NCI-H146 treated with DMSO at 0.1 percent for 48 hours (cell line): Measurements from ENCODE around the gene SPIRE2.
A peak's percentile ranks its signal among the peaks of the same experiment; 100 is the strongest.
"Not testable (repeated sequence)": the region's sequence is repeated elsewhere in the genome, so short reads cannot be mapped to it uniquely, and the experiment has no call there.

Experiments
- DNase-seq: peaks from one replicate; lab custom pipeline; 2025; ENCODE audit not compliant: unreplicated experiment; lab: John Stamatoyannopoulos, UW

SPIRE2 gene, protein sequence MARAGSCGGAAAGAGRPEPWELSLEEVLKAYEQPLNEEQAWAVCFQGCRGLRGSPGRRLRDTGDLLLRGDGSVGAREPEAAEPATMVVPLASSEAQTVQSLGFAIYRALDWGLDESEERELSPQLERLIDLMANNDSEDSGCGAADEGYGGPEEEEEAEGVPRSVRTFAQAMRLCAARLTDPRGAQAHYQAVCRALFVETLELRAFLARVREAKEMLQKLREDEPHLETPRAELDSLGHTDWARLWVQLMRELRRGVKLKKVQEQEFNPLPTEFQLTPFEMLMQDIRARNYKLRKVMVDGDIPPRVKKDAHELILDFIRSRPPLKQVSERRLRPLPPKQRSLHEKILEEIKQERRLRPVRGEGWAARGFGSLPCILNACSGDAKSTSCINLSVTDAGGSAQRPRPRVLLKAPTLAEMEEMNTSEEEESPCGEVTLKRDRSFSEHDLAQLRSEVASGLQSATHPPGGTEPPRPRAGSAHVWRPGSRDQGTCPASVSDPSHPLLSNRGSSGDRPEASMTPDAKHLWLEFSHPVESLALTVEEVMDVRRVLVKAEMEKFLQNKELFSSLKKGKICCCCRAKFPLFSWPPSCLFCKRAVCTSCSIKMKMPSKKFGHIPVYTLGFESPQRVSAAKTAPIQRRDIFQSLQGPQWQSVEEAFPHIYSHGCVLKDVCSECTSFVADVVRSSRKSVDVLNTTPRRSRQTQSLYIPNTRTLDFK

DNA sequence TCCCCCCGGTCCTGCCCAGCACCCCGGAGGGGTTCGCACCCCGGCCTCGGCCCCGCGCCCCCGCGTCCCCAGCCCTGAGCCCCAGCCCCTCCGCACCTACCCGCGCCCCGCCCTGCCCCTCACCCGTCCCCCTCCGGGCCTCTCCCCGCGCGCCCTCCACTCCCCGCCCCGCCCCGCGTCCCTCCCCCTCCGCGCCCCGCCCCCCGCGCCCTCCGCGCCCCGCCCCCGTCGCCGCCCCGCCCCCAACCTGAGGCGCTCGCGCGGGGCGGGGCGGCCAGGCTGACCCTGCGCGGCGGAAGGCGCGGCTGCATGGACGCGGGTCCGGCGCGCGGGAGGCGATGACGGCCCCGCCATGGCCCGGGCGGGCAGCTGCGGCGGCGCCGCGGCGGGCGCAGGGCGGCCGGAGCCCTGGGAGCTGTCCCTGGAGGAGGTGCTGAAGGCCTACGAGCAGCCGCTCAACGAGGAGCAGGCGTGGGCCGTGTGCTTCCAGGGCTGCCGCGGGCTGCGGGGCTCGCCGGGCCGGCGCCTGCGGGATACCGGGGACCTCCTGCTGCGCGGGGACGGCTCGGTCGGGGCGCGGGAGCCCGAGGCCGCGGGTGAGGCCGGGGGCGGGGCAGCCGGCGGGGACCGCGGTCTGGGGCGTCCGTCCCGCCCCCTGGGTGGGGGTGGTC, at the start of gene SPIRE2:
SPIRE2 (plus strand) TSS at position 277 of the 671 bp plus-strand sequence; CDS start at position 353, 76 bp downstream.
- peak; percentile 13 for DNase-seq

DNA sequence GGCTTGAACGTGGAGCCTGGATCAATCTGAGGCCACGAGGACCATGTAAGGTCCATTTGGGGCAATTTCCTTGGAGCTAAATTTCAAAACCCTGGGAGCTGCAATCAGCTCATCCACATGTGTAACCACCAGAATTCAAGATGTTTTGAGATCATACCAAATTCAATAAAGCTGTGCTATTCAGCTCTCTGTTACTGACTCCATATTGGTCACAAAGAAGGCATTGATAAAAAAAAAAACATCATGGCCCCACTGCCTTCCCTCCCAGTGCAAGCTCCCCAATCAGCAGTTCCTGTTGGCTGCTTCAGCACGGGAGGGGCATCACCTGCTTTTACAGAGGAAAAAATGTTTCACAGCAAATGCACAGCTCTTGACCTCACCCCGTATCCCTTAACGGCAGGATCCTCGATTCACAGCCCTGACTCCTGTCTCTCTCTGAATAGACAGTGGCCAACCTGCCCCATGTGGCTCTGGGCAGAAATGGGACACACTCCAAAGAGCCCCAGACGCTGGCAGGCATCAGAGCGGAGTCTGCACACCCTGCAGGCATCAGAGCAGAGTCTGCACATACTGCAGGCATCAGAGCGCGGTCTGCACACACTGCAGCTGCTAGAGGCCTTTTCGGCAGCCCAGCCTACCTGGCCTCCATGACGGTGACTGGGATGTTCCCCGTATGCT, 48.9 kb upstream of the SPIRE2 start:
- DNase-seq: no peak

DNA sequence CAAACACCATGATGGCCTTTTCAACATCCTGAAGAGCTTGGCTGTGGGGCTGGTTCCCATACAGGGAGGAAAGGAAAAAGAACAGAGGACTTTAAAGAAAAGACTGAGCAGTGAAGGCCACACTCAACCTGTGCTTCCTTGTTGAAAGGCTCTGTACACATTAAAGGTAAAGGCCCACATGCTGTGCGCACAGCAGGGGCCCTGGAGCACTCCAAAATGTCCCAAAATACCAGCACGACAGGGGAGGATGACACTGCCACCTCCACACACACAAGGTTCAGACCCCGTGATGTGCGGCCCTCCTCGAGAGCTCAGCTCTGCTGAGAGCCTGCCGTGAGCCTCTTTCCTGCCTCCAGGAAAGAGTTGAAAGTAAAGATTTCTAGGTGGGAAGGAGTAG, 48.4 kb upstream of the SPIRE2 start:
- DNase-seq: no peak

DNA sequence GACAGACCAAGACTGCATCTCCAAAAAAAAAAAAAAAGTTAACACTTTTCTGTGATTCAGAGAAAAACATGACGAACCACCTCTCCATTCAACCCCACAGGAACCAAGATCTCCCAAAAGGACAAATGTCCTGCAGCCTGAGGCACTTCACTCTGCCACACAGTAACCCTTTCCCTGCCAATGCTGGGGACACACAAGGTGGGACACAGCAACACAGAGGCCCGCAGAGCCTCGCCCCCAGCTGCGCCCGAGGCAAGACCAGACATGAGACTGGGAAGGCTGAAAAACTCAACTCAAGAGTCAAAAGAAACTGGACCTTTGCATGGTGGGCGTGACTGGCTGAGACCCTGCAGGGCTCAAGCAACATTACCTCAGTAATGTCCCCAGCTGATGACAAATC, 45.8 kb upstream of the SPIRE2 start:
- DNase-seq: no peak

DNA sequence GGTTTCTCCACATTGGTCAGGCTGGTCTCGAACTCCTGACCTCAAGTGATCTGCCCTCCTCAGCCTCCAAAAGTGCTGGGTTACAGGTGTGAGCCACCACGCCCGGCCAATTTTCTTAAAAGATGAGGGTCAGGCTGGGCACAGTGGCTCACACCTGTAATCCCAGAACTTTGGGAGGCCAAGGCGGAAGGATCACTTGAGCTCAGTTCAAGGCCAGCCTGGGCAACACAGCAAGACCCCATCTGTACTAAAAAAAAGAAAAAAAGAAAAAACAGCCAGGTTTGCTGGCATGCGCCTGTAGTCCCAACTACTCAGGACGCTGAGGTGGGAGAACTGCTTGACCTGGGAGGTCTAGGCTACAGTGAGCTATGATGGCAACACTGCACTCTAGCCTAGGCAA, 44.3 kb upstream of the SPIRE2 start:
- DNase-seq: not testable (repeated sequence)

DNA sequence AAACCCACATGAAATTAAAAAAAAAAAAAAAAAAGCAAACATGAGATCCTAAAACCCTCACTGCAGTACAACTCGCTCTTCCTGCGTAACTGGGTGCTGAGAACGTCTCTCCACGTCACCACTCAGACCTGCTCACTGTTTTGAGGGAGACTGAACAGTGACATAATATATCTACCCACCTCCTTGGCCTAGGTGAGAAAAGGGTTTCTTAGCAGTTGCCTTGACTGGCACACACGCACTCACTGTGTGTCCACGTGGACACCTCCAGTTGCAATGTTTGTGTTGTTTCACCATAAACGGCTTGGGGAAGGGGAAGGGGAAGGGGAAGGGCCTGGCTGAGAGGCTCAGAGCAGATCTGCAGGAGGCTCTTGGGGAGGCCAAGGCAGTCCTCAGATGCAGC, 43.9 kb upstream of the SPIRE2 start:
- DNase-seq: no peak

DNA sequence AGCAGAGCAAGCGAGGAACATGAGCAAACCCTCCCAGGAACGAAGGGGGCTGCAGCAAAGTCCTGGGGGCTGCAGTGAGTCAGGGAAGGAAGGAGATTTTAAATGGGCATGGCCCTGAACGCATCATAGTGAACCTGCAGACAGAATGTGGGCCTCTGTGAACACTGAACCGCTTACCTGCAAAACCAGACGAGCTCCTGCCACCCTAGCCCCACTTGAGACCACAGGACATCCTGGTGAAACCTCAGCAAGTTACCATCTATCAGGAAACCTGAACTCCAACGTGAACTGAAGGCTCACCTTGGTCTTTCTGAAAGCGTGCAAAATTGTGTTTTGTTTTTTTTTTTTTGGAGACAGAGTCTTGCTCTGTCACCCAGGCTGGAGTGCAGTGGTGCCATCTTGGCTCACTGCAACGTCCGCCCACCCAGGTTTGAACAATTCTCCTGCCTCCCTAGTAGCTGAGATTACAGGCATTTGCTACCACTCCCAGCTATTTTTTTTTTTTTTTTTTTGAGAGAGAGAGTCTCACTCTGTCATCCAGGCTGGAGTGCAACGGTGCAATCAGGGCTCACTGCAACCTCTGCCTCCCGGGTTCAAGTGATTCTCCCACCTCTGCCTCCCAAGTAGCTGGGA, 42.6 kb upstream of the SPIRE2 start:
- DNase-seq: no peak

DNA sequence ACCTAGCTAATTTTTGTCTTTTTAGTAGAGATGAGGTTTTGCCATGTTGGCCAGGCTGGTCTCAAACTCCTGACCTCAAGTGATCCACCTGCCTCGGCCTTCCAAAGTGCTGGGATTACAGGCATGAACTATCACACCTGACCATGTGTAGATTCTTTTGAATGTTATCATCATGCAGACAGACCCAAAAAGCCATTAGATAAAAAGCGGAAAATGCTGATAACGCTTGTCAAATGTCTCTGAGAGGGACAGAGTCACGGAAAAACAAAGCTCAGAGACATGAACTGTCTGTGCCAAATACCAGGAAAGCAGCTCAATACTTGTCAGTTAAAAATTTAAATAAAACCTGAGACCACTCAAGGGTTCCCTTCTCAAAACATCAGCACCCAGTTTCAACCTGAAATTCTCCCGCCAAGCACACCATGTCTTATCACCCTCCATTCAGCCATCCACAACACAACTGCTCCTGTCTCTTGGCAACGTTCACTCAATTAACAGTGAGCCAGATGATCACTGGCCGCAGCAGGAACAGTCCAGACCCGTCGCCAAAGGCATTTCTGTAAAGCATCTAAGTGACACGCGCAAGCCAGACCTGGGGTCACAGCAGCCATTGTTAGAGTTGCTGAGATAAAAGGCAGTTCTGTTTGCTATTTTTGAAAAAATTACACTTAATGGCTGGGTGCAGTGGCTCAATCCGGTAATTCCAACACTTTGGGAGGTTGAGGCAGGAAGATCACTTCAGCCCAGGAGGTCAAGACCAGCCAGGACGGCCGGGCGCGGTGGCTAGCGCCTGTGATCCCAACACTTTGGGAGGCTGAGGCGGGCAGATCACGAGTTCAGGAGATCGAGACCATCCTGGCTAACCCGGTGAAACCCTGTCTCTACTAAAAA, 41.6 kb upstream of the SPIRE2 start:
- no peak for DNase-seq

DNA sequence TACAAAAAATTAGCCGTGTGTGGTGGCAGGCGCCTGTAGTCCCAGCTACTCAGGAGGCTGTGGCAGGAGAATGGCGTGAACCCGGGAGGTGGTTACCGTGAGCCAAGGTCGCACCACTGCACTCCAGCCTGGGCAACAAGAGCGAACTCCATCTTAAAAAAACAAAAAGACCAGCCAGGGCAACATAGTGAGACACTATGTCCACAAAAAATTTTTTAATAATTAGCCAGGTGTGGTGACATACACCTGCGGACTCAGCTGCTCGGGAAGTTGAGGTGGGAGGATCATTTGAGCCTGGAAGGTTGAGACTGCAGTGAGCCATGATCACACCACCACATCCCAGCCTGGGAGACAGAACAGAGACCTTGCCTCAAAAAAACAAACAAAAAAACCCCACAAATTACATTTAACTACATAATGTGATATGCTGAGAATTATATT, 40.9 kb upstream of the SPIRE2 start:
- no peak for DNase-seq

DNA sequence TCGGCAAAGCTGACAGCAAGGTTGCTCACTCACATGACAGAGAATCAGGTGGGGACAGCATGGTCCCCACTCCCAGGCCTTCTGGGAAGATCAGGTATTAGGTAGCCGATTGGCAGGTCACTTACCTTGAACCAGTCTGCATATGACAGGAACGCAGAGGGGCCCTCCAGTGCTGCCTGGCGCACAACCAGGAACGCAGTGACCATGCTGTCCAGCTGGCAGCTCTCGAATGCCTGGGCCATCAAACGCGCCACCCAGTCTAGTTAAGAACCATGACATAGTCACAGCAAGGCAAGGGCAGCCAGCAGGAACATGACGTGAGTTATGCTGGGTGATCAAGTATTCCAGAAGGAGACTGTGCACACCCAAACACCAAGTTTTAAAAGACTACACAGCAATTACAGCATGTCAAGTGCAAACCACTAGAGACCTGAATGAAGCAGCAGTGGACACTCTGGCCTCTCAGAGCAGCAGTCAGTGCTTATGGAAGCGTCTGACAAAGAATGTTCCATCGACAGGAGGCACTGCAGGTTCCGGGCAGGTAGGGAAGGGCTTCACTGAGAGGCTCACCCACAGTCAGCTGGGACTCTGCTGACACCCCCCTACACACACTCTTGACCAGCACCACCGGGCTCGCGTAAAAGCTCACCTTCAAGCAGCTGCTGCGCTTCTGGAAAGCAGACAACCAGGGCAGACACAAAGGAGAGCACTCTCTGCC, 36.8 kb upstream of the SPIRE2 start:
- no peak for DNase-seq

DNA sequence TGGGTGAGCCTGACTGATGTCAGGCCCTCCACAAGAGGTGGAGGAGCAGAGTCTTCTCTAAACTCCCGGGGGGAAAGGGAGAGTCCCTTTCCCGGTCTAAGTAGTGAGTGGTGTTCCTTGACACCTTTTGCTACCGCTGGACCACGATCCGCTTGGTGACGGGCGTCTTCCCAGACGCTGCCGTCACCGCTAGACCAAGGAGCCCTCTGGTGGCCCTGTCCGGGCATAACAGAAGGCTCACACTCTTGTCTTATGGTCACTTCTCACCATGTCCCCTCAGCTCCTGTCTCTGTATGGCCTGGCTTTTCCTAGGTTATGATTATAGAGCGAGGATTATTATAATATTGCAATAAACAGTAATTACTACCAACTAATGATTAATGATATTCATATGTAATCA, 35.2 kb upstream of the SPIRE2 start:
- DNase-seq: not testable (repeated sequence)

DNA sequence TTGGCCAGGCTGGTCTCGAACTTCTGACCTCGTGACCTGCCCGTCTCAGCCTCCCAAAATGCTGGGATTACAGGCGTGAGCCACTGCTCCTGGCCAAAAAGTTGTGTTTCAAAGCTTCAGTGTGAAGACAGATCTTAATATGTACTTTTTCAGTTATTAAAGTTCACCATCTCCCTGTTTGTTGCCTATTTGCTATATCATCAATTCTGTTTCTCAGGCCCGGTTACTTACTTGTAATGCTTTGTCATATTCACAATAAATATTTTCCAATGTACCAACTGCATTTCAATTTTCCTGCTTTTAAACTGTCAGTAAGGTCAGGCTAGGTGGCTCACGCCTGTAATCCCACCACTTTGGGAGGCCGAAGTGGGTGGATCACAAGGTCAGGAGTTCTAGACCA, 34.3 kb upstream of the SPIRE2 start:
- DNase-seq: no peak

DNA sequence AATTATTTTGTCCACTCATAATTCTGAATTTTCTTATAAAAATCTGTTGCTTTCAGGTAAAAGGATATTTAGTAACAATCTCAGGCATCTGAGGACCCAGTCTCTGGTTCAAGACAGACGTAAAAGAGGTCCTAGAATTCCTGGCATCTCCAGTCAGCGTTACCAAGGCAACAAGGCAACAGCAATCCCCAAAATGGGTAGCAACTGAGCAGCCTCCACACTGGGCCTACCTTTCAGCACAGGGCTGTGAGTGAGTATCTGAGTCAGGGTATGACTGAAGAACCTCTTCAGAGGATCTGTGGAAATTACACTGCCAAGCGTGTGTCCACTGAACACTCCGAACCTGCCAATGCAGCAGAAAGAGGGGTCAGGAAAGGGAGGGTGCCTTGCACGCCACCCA, 32.6 kb upstream of the SPIRE2 start:
- no peak for DNase-seq

DNA sequence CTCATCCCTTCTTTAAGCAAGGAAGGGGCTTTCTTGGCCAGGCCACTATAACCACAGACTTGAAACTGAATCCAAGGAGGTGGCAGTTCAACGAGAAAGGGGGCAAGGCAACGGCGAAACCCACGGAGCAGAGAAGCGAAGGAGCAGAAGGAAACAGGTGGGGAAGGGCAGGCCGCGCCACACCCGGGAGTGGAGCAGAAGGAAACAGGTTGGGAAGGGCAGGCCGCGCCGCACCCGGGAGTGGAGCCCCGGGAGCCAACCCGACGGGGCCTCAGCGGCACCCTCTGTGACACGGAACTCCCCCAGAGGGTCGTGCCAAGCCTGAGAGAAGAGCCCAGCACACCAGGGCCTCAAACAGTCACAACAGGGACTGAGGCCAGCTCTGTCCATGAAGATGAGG, 32.2 kb upstream of the SPIRE2 start:
- DNase-seq: no peak

DNA sequence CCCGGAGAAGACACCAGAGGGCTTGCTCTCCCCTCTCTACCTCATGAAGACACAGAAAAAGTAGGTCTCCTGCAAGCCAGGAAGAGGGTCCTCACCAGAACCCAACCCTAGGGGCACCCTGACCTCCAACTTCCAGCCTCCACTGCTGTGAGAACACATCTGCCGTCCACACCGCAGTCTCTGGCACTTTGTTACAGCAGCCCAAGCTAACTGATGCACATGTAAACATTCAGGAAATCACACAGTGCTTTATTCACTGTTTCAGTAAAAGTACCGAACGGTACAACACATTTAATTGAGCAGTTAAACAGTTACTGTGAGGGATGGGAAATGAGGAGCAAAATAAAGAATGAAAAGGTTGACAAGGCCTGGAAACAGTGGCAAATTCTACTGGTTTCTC, 30.1 kb upstream of the SPIRE2 start:
- DNase-seq: no peak

DNA sequence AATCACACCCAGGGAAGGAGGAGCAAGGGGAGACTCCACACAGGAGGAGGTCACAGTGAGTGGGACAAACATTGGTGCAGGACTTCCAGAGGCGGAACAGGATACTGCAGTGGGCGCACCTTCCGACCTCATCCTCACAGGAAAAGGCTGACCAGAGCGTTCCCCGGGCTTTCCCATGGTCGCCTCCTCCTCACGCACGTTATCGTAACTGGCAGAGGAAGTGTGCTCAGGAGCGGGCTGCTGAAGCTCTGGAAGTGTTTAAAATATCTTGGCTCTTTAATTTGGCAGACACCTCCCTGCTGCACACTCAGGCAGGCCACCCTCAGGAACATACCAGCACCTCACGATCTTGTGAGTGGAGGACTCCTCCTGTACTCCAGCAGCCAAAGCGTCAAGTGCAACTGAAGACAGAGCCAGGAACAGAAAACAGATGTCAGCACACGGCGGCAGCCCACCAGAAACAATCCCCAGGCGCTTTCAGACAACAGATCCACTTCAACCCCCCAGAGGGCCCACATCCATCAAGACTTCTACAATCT, 29.4 kb upstream of the SPIRE2 start:
- no peak for DNase-seq

DNA sequence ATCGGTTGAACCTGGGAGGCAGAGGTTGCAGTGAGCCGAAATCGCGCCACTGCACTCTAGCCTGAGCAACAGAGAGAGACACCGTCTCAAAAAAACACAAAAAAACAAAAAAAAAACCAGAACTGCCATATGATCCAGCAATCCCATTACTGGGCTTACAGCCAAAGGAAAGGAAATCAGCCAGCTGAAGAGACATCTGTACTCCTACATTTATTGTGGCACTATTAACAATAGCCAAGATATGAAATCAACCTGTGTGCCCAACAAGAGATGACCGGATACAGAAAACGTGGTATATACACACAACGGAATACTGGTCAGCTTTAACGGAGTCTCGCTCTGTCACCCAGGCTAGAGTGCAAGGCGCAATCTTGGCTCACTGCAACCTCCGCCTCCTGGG, 26.5 kb upstream of the SPIRE2 start:
- DNase-seq: no peak

DNA sequence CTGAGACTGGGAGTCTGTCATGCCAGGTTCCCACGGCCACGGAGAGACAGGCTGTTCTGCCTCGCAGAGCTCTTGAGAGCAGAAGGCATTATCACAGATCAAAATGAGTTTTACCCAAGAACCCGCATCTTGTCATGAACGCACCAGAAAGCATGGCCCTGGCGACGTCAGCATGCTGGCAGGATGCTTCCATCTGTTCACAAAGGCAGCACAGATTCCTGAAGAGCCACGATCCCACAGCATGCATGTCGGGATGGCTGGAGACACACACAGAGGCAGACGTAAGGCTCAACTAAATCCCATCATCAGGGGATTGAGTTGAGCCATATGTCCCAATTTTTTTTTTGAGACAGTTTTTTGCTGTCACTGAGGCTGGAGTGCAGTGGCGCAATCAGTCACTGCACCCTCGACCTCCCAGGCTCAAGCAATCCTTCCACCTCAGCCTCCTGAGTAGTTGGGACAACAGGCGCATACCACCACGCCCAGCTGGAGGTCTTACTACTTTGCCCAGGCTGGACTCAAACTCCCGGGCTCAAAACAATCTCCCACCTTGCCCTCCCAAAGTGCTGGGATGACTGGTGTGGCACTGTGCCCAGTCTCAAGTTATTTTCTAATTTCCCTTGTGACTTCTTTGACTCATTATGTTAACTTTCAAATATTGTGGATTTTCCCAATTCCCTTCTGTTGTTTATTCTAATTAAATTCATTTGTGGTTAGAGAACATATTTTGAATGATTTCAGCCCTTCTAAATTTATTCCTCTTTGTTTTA, 23.0 kb upstream of the SPIRE2 start:
- no peak for DNase-seq
